Activated CD8-positive, alpha-beta memory T cell treated with anti-CD3 and anti-CD28 coated beads, Interleukin-2, amount 10 ng/mL, durations not matched to agents 7 days and 5 days (primary cell): ENCODE results near the gene ZNF423. TPM values are rescaled to one million over a fixed set of nuclear protein-coding genes. Genes with fewer than 3 reads are reported as not detected.

ENCODE experiments used
- ATAC-seq: fragments of 150-1000 bp; cut with Tn5 transposase; one replicate; pipeline ENCODE4 v1.10.0; 2021; ENCODE audit warnings: moderate library complexity
- CTCF ChIA-PET: fragments of 350-600 bp; sonication (Branson Sonifier 250); formaldehyde crosslinking; loops from one replicate; lab custom pipeline; 2021; ENCODE audit warnings: antibody characterized with exemption; lab: Charles Lee
- DNase-seq: peaks from one replicate; pipeline ENCODE4 v3.0.0-alpha.2; 2020
- H3K27ac Mint-ChIP-seq: one replicate; pipeline ENCODE4 v1.8.0; 2021; ENCODE audit warnings: mild to moderate bottlenecking, mixed read lengths
- H3K27me3 Mint-ChIP-seq: one replicate; pipeline ENCODE4 v1.8.0; 2021; ENCODE audit warnings: mixed read lengths
- H3K36me3 Mint-ChIP-seq: one replicate; pipeline ENCODE4 v1.8.0; 2021; ENCODE audit warnings: mild to moderate bottlenecking, mixed read lengths
- H3K4me1 Mint-ChIP-seq: one replicate; pipeline ENCODE4 v1.8.0; 2021; ENCODE audit warnings: mixed read lengths
- H3K4me3 Mint-ChIP-seq: one replicate; pipeline ENCODE4 v1.8.0; 2021; ENCODE audit warnings: mild to moderate bottlenecking, moderate library complexity, mixed read lengths
- H3K9me3 Mint-ChIP-seq: one replicate; pipeline ENCODE4 v1.8.0; 2022; ENCODE audit warnings: low read depth, mixed read lengths
- total RNA-seq, 2 experiments: library from RNA; stranded (reverse); gene quantifications; one replicate each; pipeline ENCODE4 v1.2.3, GENCODE V29; 2021

ZNF423 gene
- total RNA-seq, 2 experiments from 2014 or later: not detected

- DNase-seq (no peak), ATAC-seq (no peak)
- Mint-ChIP-seq H3K27me3 (no peaks in the 10 kb centered on the region), H3K36me3 (no peaks in the 10 kb centered on the region), H3K27ac (no peak overlapping the region), H3K4me3 (no peak overlapping the region), H3K4me1 (no peaks in the 10 kb centered on the region), H3K9me3 (no peaks in the 10 kb centered on the region)
- CTCF ChIA-PET: interaction anchor here (0.9 kb wide), 1 partner anchor 12 kb away, joined by 3 read pairs; no protein-coding TSS in a partner anchor
Measured at GRCh38 chr16:49562228-49562627, 293.7 kb downstream of the ZNF423 start.

GRCh38 chr16:49560004-49560830, 295.7 kb downstream of the ZNF423 start:
- ATAC-seq: no peak
- Mint-ChIP-seq H3K9me3 (no peaks in the 10 kb centered on the region), H3K4me1 (no peaks in the 10 kb centered on the region), H3K27ac (no peak overlapping the region), H3K36me3 (no peaks in the 10 kb centered on the region), H3K27me3 (no peaks in the 10 kb centered on the region), H3K4me3 (no peak overlapping the region)
- CTCF ChIA-PET: no interaction called here
- no peak for DNase-seq

GRCh38 chr16:49559242-49559641, 296.7 kb downstream of the ZNF423 start:
- Mint-ChIP-seq H3K9me3 (no peaks in the 10 kb centered on the region), H3K4me1 (no peaks in the 10 kb centered on the region)

GRCh38 chr16:49558451-49558850, 297.5 kb downstream of the ZNF423 start:
- CTCF ChIA-PET: no interaction called here
- Mint-ChIP-seq H3K4me1 (no peaks in the 10 kb centered on the region), H3K4me3 (no peak overlapping the region), H3K27me3 (no peaks in the 10 kb centered on the region), H3K36me3 (no peaks in the 10 kb centered on the region), H3K27ac (no peak overlapping the region), H3K9me3 (no peaks in the 10 kb centered on the region)
- DNase-seq (no peak), ATAC-seq (no peak)

More at GRCh38 chr16:49559242-49559641, 296.7 kb downstream of the ZNF423 start:
- Mint-ChIP-seq H3K27ac (no peak overlapping the region), H3K4me3 (no peak overlapping the region), H3K27me3 (no peaks in the 10 kb centered on the region), H3K36me3 (no peaks in the 10 kb centered on the region)
- ATAC-seq (no peak), DNase-seq (no peak)
- CTCF ChIA-PET: no interaction called here

GRCh38 chr16:49556606-49557446, 299.1 kb downstream of the ZNF423 start:
- no peak for DNase-seq
- CTCF ChIA-PET: no interaction called here
- no peak for ATAC-seq
- Mint-ChIP-seq H3K4me3 (no peak overlapping the region), H3K4me1 (no peaks in the 10 kb centered on the region), H3K27ac (no peak overlapping the region), H3K27me3 (no peaks in the 10 kb centered on the region), H3K36me3 (no peaks in the 10 kb centered on the region), H3K9me3 (no peaks in the 10 kb centered on the region)

- Mint-ChIP-seq H3K4me3 (no peak overlapping the region), H3K27me3 (no peaks in the 10 kb centered on the region), H3K36me3 (no peaks in the 10 kb centered on the region), H3K27ac (no peak overlapping the region), H3K4me1 (no peaks in the 10 kb centered on the region), H3K9me3 (no peaks in the 10 kb centered on the region)
- ATAC-seq: no peak
- DNase-seq: no peak
- CTCF ChIA-PET: no interaction called here
Measured at GRCh38 chr16:49556249-49556605, 299.7 kb downstream of the ZNF423 start.

GRCh38 chr16:49554681-49555080, 301.2 kb downstream of the ZNF423 start:
- no peak overlapping the region for H3K27ac Mint-ChIP-seq
- ATAC-seq: no peak
- H3K27me3 Mint-ChIP-seq: no peaks in the 10 kb centered on the region
- DNase-seq: no peak
- CTCF ChIA-PET: interaction anchor here (0.6 kb wide), 1 partner anchor 16 kb away, joined by 3 read pairs; no protein-coding TSS in a partner anchor
- no peaks in the 10 kb centered on the region for H3K36me3 Mint-ChIP-seq
- no peak overlapping the region for H3K4me3 Mint-ChIP-seq
- H3K9me3 Mint-ChIP-seq: no peaks in the 10 kb centered on the region
- H3K4me1 Mint-ChIP-seq: no peaks in the 10 kb centered on the region

GRCh38 chr16:49552313-49552928, 303.5 kb downstream of the ZNF423 start:
- no peaks in the 10 kb centered on the region for H3K9me3 Mint-ChIP-seq
- H3K27me3 Mint-ChIP-seq: no peaks in the 10 kb centered on the region
- no peak overlapping the region for H3K27ac Mint-ChIP-seq
- H3K4me3 Mint-ChIP-seq: no peak overlapping the region
- no peak for ATAC-seq
- no peaks in the 10 kb centered on the region for H3K4me1 Mint-ChIP-seq
- CTCF ChIA-PET: no interaction called here
- H3K36me3 Mint-ChIP-seq: no peaks in the 10 kb centered on the region
- no peak for DNase-seq

GRCh38 chr16:49550666-49551065, 305.2 kb downstream of the ZNF423 start:
- no peak for DNase-seq
- no peak overlapping the region for H3K27ac Mint-ChIP-seq
- no peaks in the 10 kb centered on the region for H3K4me1 Mint-ChIP-seq
- CTCF ChIA-PET: no interaction called here
- ATAC-seq: no peak
- no peaks in the 10 kb centered on the region for H3K27me3 Mint-ChIP-seq
- no peaks in the 10 kb centered on the region for H3K9me3 Mint-ChIP-seq
- no peaks in the 10 kb centered on the region for H3K36me3 Mint-ChIP-seq
- H3K4me3 Mint-ChIP-seq: no peak overlapping the region

GRCh38 chr16:49550140-49550539, 305.8 kb downstream of the ZNF423 start:
- Mint-ChIP-seq H3K36me3 (no peaks in the 10 kb centered on the region), H3K4me3 (no peak overlapping the region), H3K27ac (no peak overlapping the region), H3K4me1 (no peaks in the 10 kb centered on the region), H3K9me3 (no peaks in the 10 kb centered on the region), H3K27me3 (no peaks in the 10 kb centered on the region)
- ATAC-seq: no peak
- DNase-seq: no peak
- CTCF ChIA-PET: no interaction called here

- Mint-ChIP-seq H3K9me3 (no peaks in the 10 kb centered on the region), H3K27me3 (no peaks in the 10 kb centered on the region), H3K27ac (no peak overlapping the region), H3K4me1 (no peaks in the 10 kb centered on the region), H3K4me3 (no peak overlapping the region), H3K36me3 (no peaks in the 10 kb centered on the region)
- ATAC-seq (no peak), DNase-seq (no peak)
- CTCF ChIA-PET: no interaction called here
Measured at GRCh38 chr16:49548325-49548970, 307.5 kb downstream of the ZNF423 start.

- no peaks in the 10 kb centered on the region for H3K27me3 Mint-ChIP-seq
- H3K27ac Mint-ChIP-seq: no peak overlapping the region
- no peak for ATAC-seq
- no peaks in the 10 kb centered on the region for H3K4me1 Mint-ChIP-seq
- H3K9me3 Mint-ChIP-seq: no peaks in the 10 kb centered on the region
- no peak for DNase-seq
- H3K4me3 Mint-ChIP-seq: no peak overlapping the region
- CTCF ChIA-PET: no interaction called here
- H3K36me3 Mint-ChIP-seq: no peaks in the 10 kb centered on the region
Measured at GRCh38 chr16:49547448-49547847, 308.5 kb downstream of the ZNF423 start.

GRCh38 chr16:49546735-49547134, 309.2 kb downstream of the ZNF423 start:
- Mint-ChIP-seq H3K4me1 (no peaks in the 10 kb centered on the region), H3K27me3 (no peaks in the 10 kb centered on the region), H3K36me3 (no peaks in the 10 kb centered on the region), H3K27ac (no peak overlapping the region), H3K9me3 (no peaks in the 10 kb centered on the region), H3K4me3 (no peak overlapping the region)
- CTCF ChIA-PET: interaction anchor here (0.7 kb wide), 1 partner anchor 1064 kb away, joined by 3 read pairs; no protein-coding TSS in a partner anchor
- no peak for ATAC-seq
- no peak for DNase-seq
